Heart left ventricle (tissue), 13 donors: ENCODE results near the gene LRRTM4.

Experiments
- POLR2A ChIP-seq, 2 donors: fragments of 450-650 bp; IDR thresholded peaks; one replicate each; pipeline ENCODE4 v1.6.1; 2017; ENCODE audit warnings: antibody characterized with exemption in 2 of 2, mild to moderate bottlenecking in 2 of 2, moderate library complexity in 2 of 2
- TF ChIP-seq, protein P1 (sequence below), 12 donors: fragments of 200-600 bp; sonication (generic) in 4 of 12; IDR thresholded peaks; one replicate each; pipeline versions ENCODE4 v1.5.0 to v1.8.0; 2018 to 2022; ENCODE audit warnings: antibody characterized with exemption in 12 of 12, mild to moderate bottlenecking in 5 of 12
- donor health status: ischemic (EF 13 %, LVEDD 7.1; RV severe dilation, severe dysfunction).
- donor health status: DM: no; HTN: yes; CAD: no.
- donor health status: DM: no; HTN: no; CAD: no.
- donor health status: ischemic (EF 25% LVEDD 6.9; RV normal size, moderate dysfunction).
- donor health status: ischemic (EF 25% LVEDD 5.7; RV mildly dilated, moderate dysfunction).
- donor health status: ischemic (EF 35%, LVEDD 5.7; RV mildly dilated, moderate dysfunction).
- donor health status: nonischemic (EF 11% LVEDD 7.7; RV severe dilation, severe dysfunction).
- donor health status: DM: yes; HTN: yes; CAD: no.
- donor health status: PGD.
- donor health status: ischemic (EF 29% LVEDD 5.4; RV normal size, mild dysfunction).
- donor health status: nonischemic (EF 23%, LVEDD 6.1; RV moderate dilation, normal function).

DNA sequence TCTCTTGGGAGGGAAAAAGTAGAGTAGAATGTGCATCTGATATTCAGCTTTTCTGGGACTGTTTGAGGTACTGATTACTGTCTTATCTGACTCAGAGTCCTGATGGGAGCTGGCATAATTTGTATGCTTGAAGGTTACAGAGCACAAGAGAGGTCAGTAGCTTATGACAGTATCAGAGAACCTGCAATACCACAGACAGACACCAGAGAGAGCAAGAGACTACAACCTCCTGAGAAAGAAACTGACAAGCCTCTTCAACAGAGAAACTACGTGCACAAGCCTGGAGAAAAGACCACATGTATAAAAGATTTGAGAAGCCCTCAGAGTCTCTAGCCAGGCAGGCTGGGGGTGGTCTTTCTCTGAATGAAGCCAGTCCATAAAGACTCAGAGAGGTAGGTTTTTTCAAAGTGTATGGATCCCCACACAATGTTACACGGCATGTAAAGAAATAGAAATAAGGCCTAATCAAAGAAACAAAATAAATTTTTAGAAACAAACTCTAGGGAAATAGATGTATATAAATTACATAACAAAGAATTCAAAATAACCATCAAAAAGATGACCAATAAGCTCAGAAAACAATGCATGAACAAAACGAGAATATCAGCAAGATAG lies 568.3 kb downstream of the LRRTM4 start:
- TF ChIP-seq, protein P1, sequence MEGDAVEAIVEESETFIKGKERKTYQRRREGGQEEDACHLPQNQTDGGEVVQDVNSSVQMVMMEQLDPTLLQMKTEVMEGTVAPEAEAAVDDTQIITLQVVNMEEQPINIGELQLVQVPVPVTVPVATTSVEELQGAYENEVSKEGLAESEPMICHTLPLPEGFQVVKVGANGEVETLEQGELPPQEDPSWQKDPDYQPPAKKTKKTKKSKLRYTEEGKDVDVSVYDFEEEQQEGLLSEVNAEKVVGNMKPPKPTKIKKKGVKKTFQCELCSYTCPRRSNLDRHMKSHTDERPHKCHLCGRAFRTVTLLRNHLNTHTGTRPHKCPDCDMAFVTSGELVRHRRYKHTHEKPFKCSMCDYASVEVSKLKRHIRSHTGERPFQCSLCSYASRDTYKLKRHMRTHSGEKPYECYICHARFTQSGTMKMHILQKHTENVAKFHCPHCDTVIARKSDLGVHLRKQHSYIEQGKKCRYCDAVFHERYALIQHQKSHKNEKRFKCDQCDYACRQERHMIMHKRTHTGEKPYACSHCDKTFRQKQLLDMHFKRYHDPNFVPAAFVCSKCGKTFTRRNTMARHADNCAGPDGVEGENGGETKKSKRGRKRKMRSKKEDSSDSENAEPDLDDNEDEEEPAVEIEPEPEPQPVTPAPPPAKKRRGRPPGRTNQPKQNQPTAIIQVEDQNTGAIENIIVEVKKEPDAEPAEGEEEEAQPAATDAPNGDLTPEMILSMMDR (IDR thresholded peaks at IDR 0.05), result peak; percentile 24 to 67 (median 55)
- no peak for TF ChIP-seq POLR2A (IDR thresholded peaks at IDR 0.05)
